A673 (cell line): ENCODE results near the gene SOCS7.

Experiments used
- EZH2 ChIP-seq: fragments of 200-600 bp; sonication (generic); IDR thresholded peaks from 2 replicates; pipeline ENCODE4 v1.6.1; 2017; ENCODE audit warnings: borderline replicate concordance, low read depth, mild to moderate bottlenecking, mixed read lengths, antibody characterized with exemption, low read length; ENCODE audit not compliant: poor library complexity, severe bottlenecking
- TF ChIP-seq, protein P1 (sequence below): fragments of 300-800, 200-600 bp; sonication (generic); conservative IDR thresholded peaks from 2 replicates; pipeline ENCODE4 v1.5.1; 2017; ENCODE audit warnings: low read depth, mild to moderate bottlenecking, antibody characterized with exemption, low read length, moderate library complexity, mixed read lengths

DNA sequence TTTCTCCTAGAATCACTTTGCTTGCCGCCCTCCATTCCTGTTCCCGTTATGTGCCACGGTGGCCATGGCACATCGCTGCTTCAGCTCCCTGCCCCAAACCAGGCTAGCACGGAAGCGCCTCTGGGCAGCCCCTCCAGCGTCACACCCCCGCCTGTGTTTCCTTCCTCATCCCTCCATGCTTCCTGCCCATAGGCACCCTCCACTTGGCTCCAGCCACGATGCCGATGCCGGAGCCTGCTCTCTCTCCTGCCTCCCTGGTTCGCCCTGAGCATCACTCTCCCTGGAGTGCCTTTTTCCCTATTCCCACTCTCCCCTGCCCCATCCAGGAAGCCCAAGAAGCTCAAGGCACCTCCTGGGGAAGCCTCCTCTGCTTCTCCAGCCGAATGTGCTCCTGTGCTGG lies 73.4 kb downstream of the SOCS7 start:
- no peak for TF ChIP-seq EZH2
- TF ChIP-seq, protein P1, sequence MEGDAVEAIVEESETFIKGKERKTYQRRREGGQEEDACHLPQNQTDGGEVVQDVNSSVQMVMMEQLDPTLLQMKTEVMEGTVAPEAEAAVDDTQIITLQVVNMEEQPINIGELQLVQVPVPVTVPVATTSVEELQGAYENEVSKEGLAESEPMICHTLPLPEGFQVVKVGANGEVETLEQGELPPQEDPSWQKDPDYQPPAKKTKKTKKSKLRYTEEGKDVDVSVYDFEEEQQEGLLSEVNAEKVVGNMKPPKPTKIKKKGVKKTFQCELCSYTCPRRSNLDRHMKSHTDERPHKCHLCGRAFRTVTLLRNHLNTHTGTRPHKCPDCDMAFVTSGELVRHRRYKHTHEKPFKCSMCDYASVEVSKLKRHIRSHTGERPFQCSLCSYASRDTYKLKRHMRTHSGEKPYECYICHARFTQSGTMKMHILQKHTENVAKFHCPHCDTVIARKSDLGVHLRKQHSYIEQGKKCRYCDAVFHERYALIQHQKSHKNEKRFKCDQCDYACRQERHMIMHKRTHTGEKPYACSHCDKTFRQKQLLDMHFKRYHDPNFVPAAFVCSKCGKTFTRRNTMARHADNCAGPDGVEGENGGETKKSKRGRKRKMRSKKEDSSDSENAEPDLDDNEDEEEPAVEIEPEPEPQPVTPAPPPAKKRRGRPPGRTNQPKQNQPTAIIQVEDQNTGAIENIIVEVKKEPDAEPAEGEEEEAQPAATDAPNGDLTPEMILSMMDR = no peak
